ENCODE results near the gene CRABP2. TPM values are rescaled to one million over a fixed set of nuclear protein-coding genes. Genes with fewer than 3 reads are reported as not detected.

CRABP2 gene
- total RNA-seq, 1 donor from 2014 or later = 0.55 TPM

DNA sequence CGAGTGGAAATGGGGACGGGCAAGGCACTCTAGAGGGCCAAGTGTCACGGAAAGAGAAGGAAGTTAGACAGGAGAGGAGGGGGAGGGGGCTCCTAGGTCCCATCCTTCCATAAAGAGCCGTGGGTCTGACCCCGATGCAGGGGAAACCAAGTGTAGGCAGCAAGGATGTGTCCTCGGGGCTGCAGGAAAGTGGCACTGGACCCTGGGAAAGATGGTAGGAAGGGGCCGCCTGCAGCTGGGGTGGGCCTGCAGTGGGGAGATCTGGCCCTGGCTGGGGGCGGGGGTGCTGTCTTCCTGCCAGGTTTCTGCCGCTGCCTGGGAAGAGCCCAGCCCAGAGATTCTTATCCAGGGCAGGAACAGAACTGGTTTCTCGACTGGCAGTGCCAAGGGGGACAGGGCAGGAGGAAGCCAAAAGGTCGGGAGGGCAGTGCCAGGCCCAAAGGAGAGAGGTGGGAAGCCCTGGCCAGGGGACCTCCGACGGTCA lies 12.9 kb downstream of the CRABP2 start:
- ChIA-PET CTCF (interaction anchor here (1.1 to 6.9 kb wide), 2 partner anchors 8 to 33 kb away, joined by 3 to 182 read pairs; partner anchors contain the start of genes ISG20L2 and METTL25B), POLR2A (interaction anchor here (0.6 to 1.4 kb wide), 2 partner anchors 15 to 36 kb away, joined by 3 to 4 read pairs; partner anchors contain the start of genes ISG20L2 and METTL25B)
- no peak for DNase-seq
- ATAC-seq (ENCODE audit: low read depth) = no peak
- Mint-ChIP-seq H3K4me3 (no peak overlapping the region), H3K4me1 (peaks cover 18% of the 10 kb centered on the region), H3K9me3 (no peaks in the 10 kb centered on the region), H3K27ac (no peak overlapping the region), H3K27me3 (peaks cover 58% of the 10 kb centered on the region), H3K36me3 (ENCODE audit: low read depth) (no peaks in the 10 kb centered on the region)
- intact Hi-C loops (cut with micrococcal nuclease) = no loop called here
- TF ChIP-seq, protein P1, sequence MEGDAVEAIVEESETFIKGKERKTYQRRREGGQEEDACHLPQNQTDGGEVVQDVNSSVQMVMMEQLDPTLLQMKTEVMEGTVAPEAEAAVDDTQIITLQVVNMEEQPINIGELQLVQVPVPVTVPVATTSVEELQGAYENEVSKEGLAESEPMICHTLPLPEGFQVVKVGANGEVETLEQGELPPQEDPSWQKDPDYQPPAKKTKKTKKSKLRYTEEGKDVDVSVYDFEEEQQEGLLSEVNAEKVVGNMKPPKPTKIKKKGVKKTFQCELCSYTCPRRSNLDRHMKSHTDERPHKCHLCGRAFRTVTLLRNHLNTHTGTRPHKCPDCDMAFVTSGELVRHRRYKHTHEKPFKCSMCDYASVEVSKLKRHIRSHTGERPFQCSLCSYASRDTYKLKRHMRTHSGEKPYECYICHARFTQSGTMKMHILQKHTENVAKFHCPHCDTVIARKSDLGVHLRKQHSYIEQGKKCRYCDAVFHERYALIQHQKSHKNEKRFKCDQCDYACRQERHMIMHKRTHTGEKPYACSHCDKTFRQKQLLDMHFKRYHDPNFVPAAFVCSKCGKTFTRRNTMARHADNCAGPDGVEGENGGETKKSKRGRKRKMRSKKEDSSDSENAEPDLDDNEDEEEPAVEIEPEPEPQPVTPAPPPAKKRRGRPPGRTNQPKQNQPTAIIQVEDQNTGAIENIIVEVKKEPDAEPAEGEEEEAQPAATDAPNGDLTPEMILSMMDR (IDR thresholded peaks at IDR 0.05) = no peak

DNA sequence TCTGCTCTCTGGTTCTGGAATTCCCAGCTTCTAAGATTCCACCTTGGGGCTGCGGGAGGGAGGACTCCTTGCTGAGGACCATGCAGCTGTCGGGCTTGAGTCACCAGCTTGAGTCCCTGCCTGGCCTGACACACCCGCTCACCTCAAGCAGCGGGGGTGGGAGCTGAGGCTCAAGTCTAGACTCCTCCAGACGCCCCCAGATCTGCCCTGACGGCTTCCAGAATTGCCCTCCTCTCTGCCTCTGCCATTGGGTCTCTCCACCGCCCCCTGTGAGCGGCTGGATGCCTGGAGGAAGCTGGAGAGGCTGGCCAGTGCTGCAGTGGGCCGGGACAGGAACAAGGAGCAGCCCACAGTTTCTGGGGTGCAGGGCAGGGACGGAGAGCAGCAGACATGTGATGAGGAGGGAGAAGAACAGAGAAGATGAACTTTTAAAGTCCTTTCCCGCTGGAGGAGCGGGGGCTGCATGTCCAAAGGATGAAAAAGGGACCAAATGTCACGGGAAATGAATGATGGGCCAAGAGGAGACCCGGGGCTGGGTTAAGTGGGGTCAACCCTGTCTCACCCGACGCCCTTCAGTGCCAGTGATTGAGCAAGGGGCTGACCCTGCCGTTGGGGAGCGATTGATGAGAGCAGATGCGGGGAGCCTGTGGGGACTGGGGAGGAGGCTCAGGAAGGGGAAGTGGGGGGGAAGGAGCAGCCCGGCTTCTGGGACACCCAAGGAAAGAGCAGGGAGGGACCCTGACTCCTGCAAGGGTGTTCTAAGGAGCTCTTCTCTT lies 13.5 kb downstream of the CRABP2 start:
- no peak overlapping the region for H3K27ac Mint-ChIP-seq
- ChIA-PET POLR2A (interaction anchor here (0.6 to 1.4 kb wide), 2 partner anchors 15 to 37 kb away, joined by 3 to 4 read pairs; partner anchors contain the start of genes ISG20L2 and METTL25B), CTCF (interaction anchor here (1.0 to 6.9 kb wide), 5 partner anchors 14 to 199 kb away, joined by 3 to 182 read pairs (median 53); partner anchors contain the start of genes CRABP2, ISG20L2, METTL25B and NTRK1)
- H3K4me1 Mint-ChIP-seq = peaks cover 18% of the 10 kb centered on the region
- no peaks in the 10 kb centered on the region for H3K36me3 Mint-ChIP-seq (ENCODE audit: low read depth)
- intact Hi-C loops (cut with micrococcal nuclease) = no loop called here
- DNase-seq = no peak
- ATAC-seq (ENCODE audit: low read depth) = no peak
- H3K9me3 Mint-ChIP-seq = no peaks in the 10 kb centered on the region
- no peak overlapping the region for H3K4me3 Mint-ChIP-seq
- H3K27me3 Mint-ChIP-seq = peaks cover 52% of the 10 kb centered on the region
- TF ChIP-seq, protein P1 (IDR thresholded peaks at IDR 0.05) = no peak

DNA sequence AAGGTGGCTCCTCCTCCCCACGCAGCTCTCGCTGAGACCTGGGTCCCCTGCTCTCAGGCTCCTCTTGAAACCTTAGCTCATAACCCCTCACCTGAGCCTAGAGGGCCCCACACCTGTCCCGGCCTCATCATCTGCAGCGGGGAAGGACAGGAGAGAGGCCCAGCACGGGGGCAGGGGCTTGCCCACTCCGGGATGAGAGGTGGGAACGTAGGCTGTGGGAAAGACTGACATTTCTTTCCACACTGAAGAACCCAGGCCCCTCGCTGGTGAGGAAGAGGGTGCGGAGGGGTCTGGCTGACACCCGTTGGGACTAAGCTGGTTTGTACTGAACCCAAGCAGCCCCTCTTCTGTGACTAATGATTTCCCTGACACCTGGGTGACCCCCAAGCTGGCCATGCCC lies 14.2 kb downstream of the CRABP2 start:
- ATAC-seq (ENCODE audit: low read depth) = no peak
- Mint-ChIP-seq H3K27ac (no peak overlapping the region), H3K9me3 (no peaks in the 10 kb centered on the region), H3K27me3 (peaks cover 46% of the 10 kb centered on the region), H3K36me3 (ENCODE audit: low read depth) (no peaks in the 10 kb centered on the region), H3K4me1 (peaks cover 18% of the 10 kb centered on the region), H3K4me3 (no peak overlapping the region)
- ChIA-PET CTCF (interaction anchor here (1.0 to 6.9 kb wide), 7 partner anchors 15 to 199 kb away, joined by 3 to 182 read pairs (median 36); partner anchors contain the start of genes CRABP2, ISG20L2, METTL25B and NTRK1), POLR2A (interaction anchor here (1.4 to 1.8 kb wide), 2 partner anchors 35 to 37 kb away, joined by 4 to 9 read pairs; partner anchors contain the start of genes ISG20L2 and METTL25B)
- intact Hi-C loops (cut with micrococcal nuclease) = no loop called here
- DNase-seq = no peak
- TF ChIP-seq, protein P1 (IDR thresholded peaks at IDR 0.05) = no peak

DNA sequence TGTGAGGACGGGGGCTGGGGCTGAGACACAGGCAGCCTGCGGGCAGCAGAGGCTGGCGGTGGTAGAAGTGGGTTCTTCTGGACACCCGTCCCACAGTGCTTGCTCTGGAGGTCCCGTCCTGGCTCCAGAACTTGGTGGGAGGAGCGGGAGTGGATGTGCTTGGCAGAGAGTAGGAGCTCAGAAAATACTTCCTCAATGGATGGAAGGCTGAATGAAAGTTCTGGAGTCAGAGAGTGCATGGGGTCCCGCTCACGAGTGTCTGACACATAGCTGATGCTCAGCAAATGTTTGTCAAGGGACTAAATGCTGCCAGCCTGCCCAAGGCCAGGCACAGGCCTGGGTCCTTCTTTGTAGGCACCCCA lies 14.7 kb downstream of the CRABP2 start:
- ChIA-PET CTCF (interaction anchor here (0.6 to 6.9 kb wide), 18 partner anchors 8 to 399 kb away, joined by 3 to 182 read pairs (median 6); partner anchors contain the start of genes CRABP2, HDGF, ISG20L2 and METTL25B), POLR2A (interaction anchor here (1.8 kb wide), 1 partner anchor 36 kb away, joined by 9 read pairs; no protein-coding TSS in a partner anchor)
- ATAC-seq (ENCODE audit: low read depth) (no peak), DNase-seq (no peak)
- TF ChIP-seq, protein P1 (IDR thresholded peaks at IDR 0.05) = no peak
- Mint-ChIP-seq H3K27ac (no peak overlapping the region), H3K27me3 (peaks cover 46% of the 10 kb centered on the region), H3K36me3 (ENCODE audit: low read depth) (no peaks in the 10 kb centered on the region), H3K4me3 (no peak overlapping the region), H3K4me1 (peaks cover 18% of the 10 kb centered on the region), H3K9me3 (no peaks in the 10 kb centered on the region)
- intact Hi-C loops (cut with micrococcal nuclease) = no loop called here

All from activated B cell treated with CpG ODN at 0.5 μM for 24 hours (primary cell).